HCT116 (cell line): ENCODE data around the gene SLC12A7. TPM values are rescaled to one million over a fixed set of nuclear protein-coding genes. Genes with fewer than 3 reads are reported as not detected.

Source experiments
- ATAC-seq: fragments of 200-7000 bp; cut with Tn5 transposase; 2 replicates; pipeline ENCODE4 v1.9.1; 2020; ENCODE audit warnings: mild to moderate bottlenecking, moderate library complexity
- BruUV-seq: library from RNA; stranded (reverse); fragments of 400-500 nt; replicated peaks from 2 replicates; lab custom pipeline; 2021; lab: Mats Ljungman, UMichigan
- CTCF ChIA-PET: fragments of 300-600 bp; sonication (Branson Sonifier 250); formaldehyde crosslinking; loops from one replicate; lab custom pipeline; 2021; ENCODE audit warnings: antibody characterized with exemption; lab: Charles Lee
- POLR2A ChIA-PET: fragments of 300-600, 350-600 bp; sonication (Branson Sonifier 250); formaldehyde crosslinking; loops from one replicate; lab custom pipeline; 2021; ENCODE audit warnings: antibody characterized with exemption; lab: Charles Lee
- RAD21 ChIA-PET, 2 experiments: fragments of 300-600 bp; sonication (Branson Sonifier 250); formaldehyde crosslinking; loops; one replicate each; lab custom pipeline; 2023; ENCODE audit warnings: low total read pairs in 2 of 2; ENCODE audit not compliant: uncharacterized antibody in 2 of 2, unreplicated experiment in 2 of 2, low non-redundant PET in 1 of 2; lab: Charles Lee
- DNase-seq: peaks from one replicate; pipeline ENCODE4 v3.0.0-alpha.2; 2010; ENCODE audit warnings: low read depth, low spot score
- H2AFZ ChIP-seq: fragments of 200-600 bp; shearing (Covaris generic), sonication (generic); 2 replicates; pipeline ENCODE4 v1.6.1; 2017; ENCODE audit warnings: low read depth, mixed run types, mixed read lengths, antibody characterized with exemption, low read length; ENCODE audit not compliant: poor library complexity, severe bottlenecking
- H3K27ac ChIP-seq: 2 replicates; pipeline ENCODE4 v1.5.1; 2012; ENCODE audit warnings: low read depth, low read length
- H3K27me3 ChIP-seq: fragments of 200-600 bp; sonication (generic); 2 replicates; pipeline ENCODE4 v1.6.1; 2016; ENCODE audit warnings: mixed run types, low read length, mixed read lengths; ENCODE audit not compliant: insufficient read depth
- H3K36me3 ChIP-seq, 2 experiments: fragments of 200-500 bp in 1 of 2; fragments of 200-600 bp in 1 of 2; sonication (Bioruptor generic) in 1 of 2; sonication (generic) in 1 of 2; 2 replicates each; pipeline versions ENCODE4 v1.5.1 to v1.6.1; 2014 to 2016; ENCODE audit warnings: low read length in 2 of 2, inconsistent platforms in 1 of 2, mixed read lengths in 1 of 2, mixed run types in 1 of 2; ENCODE audit not compliant: insufficient read depth in 2 of 2, control insufficient read depth in 1 of 2
- H3K4me1 ChIP-seq, 2 experiments: fragments of 200-600 bp in 1 of 2; sonication (generic) in 1 of 2; 2 replicates each; pipeline versions ENCODE4 v1.5.1 to v1.6.1; 2012 to 2017; ENCODE audit warnings: low read length in 2 of 2, inconsistent platforms in 1 of 2, mild to moderate bottlenecking in 1 of 2, mixed read lengths in 1 of 2, mixed run types in 1 of 2, moderate library complexity in 1 of 2; ENCODE audit not compliant: insufficient read depth in 2 of 2, control insufficient read depth in 1 of 2
- H3K4me2 ChIP-seq: fragments of 200-600 bp; sonication (generic); 2 replicates; pipeline ENCODE4 v1.6.1; 2017; ENCODE audit warnings: mixed run types, low read length, mixed read lengths
- H3K4me3 ChIP-seq, 2 experiments: fragments of 200-600 bp in 1 of 2; sonication (generic) in 1 of 2; replicated peaks in 1 of 2; 2 replicates each; pipeline ENCODE4 v1.5.1; 2011 to 2016; ENCODE audit warnings: low read length in 2 of 2, control low read depth in 1 of 2, low read depth in 1 of 2, mild to moderate bottlenecking in 1 of 2, mixed read lengths in 1 of 2, mixed run types in 1 of 2
- H3K79me2 ChIP-seq: fragments of 200-600 bp; sonication (generic); 2 replicates; pipeline ENCODE4 v1.6.1; 2017; ENCODE audit warnings: mild to moderate bottlenecking, mixed run types, low read length, moderate library complexity, mixed read lengths; ENCODE audit not compliant: insufficient read depth
- H3K9ac ChIP-seq: fragments of 200-600 bp; sonication (generic); 2 replicates; pipeline ENCODE4 v1.6.1; 2016; ENCODE audit warnings: low read length, mixed read lengths
- H3K9me2 ChIP-seq: fragments of 200-600 bp; sonication (generic), shearing (Covaris generic); 2 replicates; pipeline ENCODE4 v1.6.1; 2017; ENCODE audit warnings: mixed run types, mild to moderate bottlenecking, moderate library complexity; ENCODE audit not compliant: insufficient read depth
- H3K9me3 ChIP-seq, 2 experiments: fragments of 200-500 bp in 1 of 2; fragments of 200-600 bp in 1 of 2; sonication (Bioruptor generic) in 1 of 2; sonication (generic) in 1 of 2; 2 replicates each; pipeline ENCODE4 v1.6.1; 2014 to 2017; ENCODE audit warnings: low read length in 2 of 2, mixed read lengths in 2 of 2, inconsistent platforms in 1 of 2, low read depth in 1 of 2, mild to moderate bottlenecking in 1 of 2, mixed run types in 1 of 2, moderate library complexity in 1 of 2; ENCODE audit not compliant: control insufficient read depth in 1 of 2, insufficient read depth in 1 of 2
- H4K20me1 ChIP-seq: fragments of 200-600 bp; sonication (generic), shearing (Covaris generic); 2 replicates; pipeline ENCODE4 v1.6.1; 2017; ENCODE audit warnings: mixed run types, mild to moderate bottlenecking, moderate library complexity; ENCODE audit not compliant: insufficient read depth
- ATF3 ChIP-seq: IDR thresholded peaks from 2 replicates; pipeline ENCODE4 v1.6.1; 2012
- CEBPB ChIP-seq: IDR thresholded peaks from 2 replicates; pipeline ENCODE4 v1.6.1; 2012; ENCODE audit warnings: low read depth
- CTCF ChIP-seq, 3 experiments: fragments of 200-600 bp in 1 of 3; sonication (generic) in 1 of 3; IDR thresholded peaks in 2 of 3; conservative IDR thresholded peaks in 1 of 3; 2 replicates each; pipeline ENCODE4 v1.5.1; 2012 to 2017; ENCODE audit warnings: low read depth in 2 of 3, low read length in 2 of 3, antibody characterized with exemption in 1 of 3, borderline replicate concordance in 1 of 3, control low read depth in 1 of 3, mild to moderate bottlenecking in 1 of 3, mixed read lengths in 1 of 3, mixed run types in 1 of 3, moderate library complexity in 1 of 3; ENCODE audit not compliant: insufficient read depth in 1 of 3
- ELF1 ChIP-seq: IDR thresholded peaks from 2 replicates; pipeline ENCODE4 v1.6.1; 2012; ENCODE audit warnings: low read depth, borderline replicate concordance
- FOSL1 ChIP-seq: IDR thresholded peaks from 2 replicates; pipeline ENCODE4 v1.6.1; 2012; ENCODE audit warnings: low read depth
- JUND ChIP-seq: IDR thresholded peaks from 2 replicates; pipeline ENCODE4 v1.6.1; 2012
- MAX ChIP-seq: IDR thresholded peaks from 2 replicates; pipeline ENCODE4 v1.6.1; 2012
- POLR2AphosphoS5 ChIP-seq: IDR thresholded peaks from 2 replicates; pipeline ENCODE4 v1.6.1; 2011; ENCODE audit warnings: mild to moderate bottlenecking, low read depth, low read length, moderate library complexity
- RAD21 ChIP-seq: IDR thresholded peaks from 2 replicates; pipeline ENCODE4 v1.6.1; 2012; ENCODE audit warnings: low read depth, mild to moderate bottlenecking
- SP1 ChIP-seq: IDR thresholded peaks from 2 replicates; pipeline ENCODE4 v1.6.1; 2012; ENCODE audit warnings: low read depth
- TCF7L2 ChIP-seq: IDR thresholded peaks from 2 replicates; pipeline ENCODE4 v1.7.0; 2011; ENCODE audit warnings: borderline replicate concordance, inconsistent platforms; ENCODE audit not compliant: insufficient read depth, insufficient read length; ENCODE audit errors: extremely low read depth
- YY1 ChIP-seq: IDR thresholded peaks from 2 replicates; pipeline ENCODE4 v1.6.1; 2011; ENCODE audit warnings: low read length, low read depth, moderate library complexity, mild to moderate bottlenecking; ENCODE audit not compliant: insufficient replicate concordance; ENCODE audit errors: extremely low read depth
- ZBTB33 ChIP-seq: IDR thresholded peaks from 2 replicates; pipeline ENCODE4 v1.6.1; 2011; ENCODE audit warnings: mild to moderate bottlenecking, low read length, moderate library complexity; ENCODE audit not compliant: insufficient replicate concordance; ENCODE audit errors: extremely low read depth
- ZFX ChIP-seq: fragments of 450-650 bp; IDR thresholded peaks from 2 replicates; pipeline ENCODE4 v1.6.1; 2017
- intact Hi-C: fragments of 100-400 bp; cut with micrococcal nuclease; formaldehyde crosslinking; loops from 2 replicates; pipeline ENCODE4 v1.10.0; 2022
- total RNA-seq: library from RNA; stranded (reverse); gene quantifications from one replicate; pipeline ENCODE4 v1.2.1, GENCODE V29; 2021; ENCODE audit not compliant: unreplicated experiment

The SLC12A7 gene
- total RNA-seq, 1 experiment from 2014 or later: 29.6 TPM

GRCh38 chr5:1104327-1105006 lies 7.4 kb downstream of the SLC12A7 start:
- no peak for ATAC-seq
- H3K9me3 ChIP-seq: no peaks in the 10 kb centered on the region
- no peak overlapping the region for H2AFZ ChIP-seq
- H3K4me2 ChIP-seq: no peak overlapping the region
- H3K36me3 ChIP-seq: no peaks in the 10 kb centered on the region
- CTCF ChIA-PET: no interaction called here
- no peak overlapping the region for H3K4me3 ChIP-seq
- BruUV-seq: no TSS peak
- no peaks in the 10 kb centered on the region for H3K27me3 ChIP-seq
- intact Hi-C loops: no loop called here
- H4K20me1 ChIP-seq: no peaks in the 10 kb centered on the region
- no peak overlapping the region for H3K27ac ChIP-seq
- H3K4me1 ChIP-seq: no peaks in the 10 kb centered on the region
- peaks cover 41% of the 10 kb centered on the region; the same call in 1 of the 2 replicates for H3K79me2 ChIP-seq
- DNase-seq: no peak
- POLR2A ChIA-PET: no interaction called here
- H3K9me2 ChIP-seq: no peaks in the 10 kb centered on the region
- no peak overlapping the region for H3K9ac ChIP-seq
- RAD21 ChIA-PET: no interaction called here
- TF ChIP-seq CTCF (IDR thresholded peaks at IDR 0.05 in 2 of 3, conservative IDR thresholded peaks at IDR 0.05 in 1 of 3; ENCODE audit: borderline replicate concordance in 1 of 3, insufficient read depth in 1 of 3, low read depth in 2 of 3, low read length in 2 of 3): no peak
- no peak for TF ChIP-seq ATF3
- no peak for TF ChIP-seq FOSL1
- TF ChIP-seq POLR2AphosphoS5: no peak
- TF ChIP-seq SP1: no peak
- no peak for TF ChIP-seq TCF7L2
- no peak for TF ChIP-seq ZFX
- TF ChIP-seq ZBTB33: no peak
- TF ChIP-seq RAD21: no peak
- TF ChIP-seq JUND: no peak
- TF ChIP-seq YY1: no peak
- no peak for TF ChIP-seq MAX
- no peak for TF ChIP-seq CEBPB
- no peak for TF ChIP-seq ELF1
- TF ChIP-seq, all 23 proteins: peak for 0
